ENCODE results near the gene GRK5.

DNA sequence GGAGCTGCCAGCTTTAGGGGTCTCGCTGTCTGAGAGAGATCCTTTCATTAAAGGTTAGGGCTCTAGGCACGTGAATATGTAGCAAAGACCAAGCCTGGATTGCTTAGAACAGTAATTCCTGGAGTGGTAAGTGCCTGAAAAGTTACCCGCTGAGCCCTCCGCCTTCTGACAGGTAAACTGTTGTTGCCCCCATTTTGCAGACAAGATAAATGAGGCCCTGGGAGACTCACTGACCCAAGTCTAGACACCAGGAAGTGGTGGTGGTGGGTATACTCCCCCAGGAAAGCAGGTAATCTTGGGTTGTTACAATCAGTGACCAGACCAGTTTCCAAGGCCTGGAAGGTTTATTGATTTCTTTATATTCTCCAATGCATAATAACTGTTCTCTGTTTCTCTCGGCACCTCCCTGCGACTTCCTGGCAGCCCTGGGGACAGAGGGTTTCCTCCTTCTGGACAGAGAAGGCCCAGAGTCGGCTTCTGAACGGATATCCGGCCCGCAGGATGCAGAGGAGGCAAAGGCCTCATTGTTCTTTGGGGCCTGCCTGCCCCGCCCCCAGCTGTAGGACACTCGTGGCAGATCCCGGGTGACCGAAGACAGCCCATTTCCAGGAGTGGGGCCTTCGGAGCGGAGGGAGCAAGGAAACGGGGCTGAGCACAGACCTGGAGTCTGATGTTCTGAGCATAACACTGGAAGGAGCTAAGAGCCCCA is 1.3 kb upstream of the GRK5 start:
- TF ChIP-seq, protein P1, sequence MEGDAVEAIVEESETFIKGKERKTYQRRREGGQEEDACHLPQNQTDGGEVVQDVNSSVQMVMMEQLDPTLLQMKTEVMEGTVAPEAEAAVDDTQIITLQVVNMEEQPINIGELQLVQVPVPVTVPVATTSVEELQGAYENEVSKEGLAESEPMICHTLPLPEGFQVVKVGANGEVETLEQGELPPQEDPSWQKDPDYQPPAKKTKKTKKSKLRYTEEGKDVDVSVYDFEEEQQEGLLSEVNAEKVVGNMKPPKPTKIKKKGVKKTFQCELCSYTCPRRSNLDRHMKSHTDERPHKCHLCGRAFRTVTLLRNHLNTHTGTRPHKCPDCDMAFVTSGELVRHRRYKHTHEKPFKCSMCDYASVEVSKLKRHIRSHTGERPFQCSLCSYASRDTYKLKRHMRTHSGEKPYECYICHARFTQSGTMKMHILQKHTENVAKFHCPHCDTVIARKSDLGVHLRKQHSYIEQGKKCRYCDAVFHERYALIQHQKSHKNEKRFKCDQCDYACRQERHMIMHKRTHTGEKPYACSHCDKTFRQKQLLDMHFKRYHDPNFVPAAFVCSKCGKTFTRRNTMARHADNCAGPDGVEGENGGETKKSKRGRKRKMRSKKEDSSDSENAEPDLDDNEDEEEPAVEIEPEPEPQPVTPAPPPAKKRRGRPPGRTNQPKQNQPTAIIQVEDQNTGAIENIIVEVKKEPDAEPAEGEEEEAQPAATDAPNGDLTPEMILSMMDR (IDR thresholded peaks at IDR 0.05; ENCODE audit: low read depth, low read length, poor library complexity, severe bottlenecking), result no peak
- TF ChIP-seq EZH2phosphoT487 (IDR thresholded peaks at IDR 0.05; ENCODE audit: borderline replicate concordance, low read length), result no peak
